ENCODE data around the gene CCDC88C.
"Not testable (repeated sequence)": the region's sequence is repeated elsewhere in the genome, so short reads cannot be mapped to it uniquely, and the experiment has no call there.

The CCDC88C gene, protein sequence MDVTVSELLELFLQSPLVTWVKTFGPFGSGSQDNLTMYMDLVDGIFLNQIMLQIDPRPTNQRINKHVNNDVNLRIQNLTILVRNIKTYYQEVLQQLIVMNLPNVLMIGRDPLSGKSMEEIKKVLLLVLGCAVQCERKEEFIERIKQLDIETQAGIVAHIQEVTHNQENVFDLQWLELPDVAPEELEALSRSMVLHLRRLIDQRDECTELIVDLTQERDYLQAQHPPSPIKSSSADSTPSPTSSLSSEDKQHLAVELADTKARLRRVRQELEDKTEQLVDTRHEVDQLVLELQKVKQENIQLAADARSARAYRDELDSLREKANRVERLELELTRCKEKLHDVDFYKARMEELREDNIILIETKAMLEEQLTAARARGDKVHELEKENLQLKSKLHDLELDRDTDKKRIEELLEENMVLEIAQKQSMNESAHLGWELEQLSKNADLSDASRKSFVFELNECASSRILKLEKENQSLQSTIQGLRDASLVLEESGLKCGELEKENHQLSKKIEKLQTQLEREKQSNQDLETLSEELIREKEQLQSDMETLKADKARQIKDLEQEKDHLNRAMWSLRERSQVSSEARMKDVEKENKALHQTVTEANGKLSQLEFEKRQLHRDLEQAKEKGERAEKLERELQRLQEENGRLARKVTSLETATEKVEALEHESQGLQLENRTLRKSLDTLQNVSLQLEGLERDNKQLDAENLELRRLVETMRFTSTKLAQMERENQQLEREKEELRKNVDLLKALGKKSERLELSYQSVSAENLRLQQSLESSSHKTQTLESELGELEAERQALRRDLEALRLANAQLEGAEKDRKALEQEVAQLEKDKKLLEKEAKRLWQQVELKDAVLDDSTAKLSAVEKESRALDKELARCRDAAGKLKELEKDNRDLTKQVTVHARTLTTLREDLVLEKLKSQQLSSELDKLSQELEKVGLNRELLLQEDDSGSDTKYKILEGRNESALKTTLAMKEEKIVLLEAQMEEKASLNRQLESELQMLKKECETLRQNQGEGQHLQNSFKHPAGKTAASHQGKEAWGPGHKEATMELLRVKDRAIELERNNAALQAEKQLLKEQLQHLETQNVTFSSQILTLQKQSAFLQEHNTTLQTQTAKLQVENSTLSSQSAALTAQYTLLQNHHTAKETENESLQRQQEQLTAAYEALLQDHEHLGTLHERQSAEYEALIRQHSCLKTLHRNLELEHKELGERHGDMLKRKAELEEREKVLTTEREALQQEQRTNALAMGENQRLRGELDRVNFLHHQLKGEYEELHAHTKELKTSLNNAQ (N-terminal part only)

DNA sequence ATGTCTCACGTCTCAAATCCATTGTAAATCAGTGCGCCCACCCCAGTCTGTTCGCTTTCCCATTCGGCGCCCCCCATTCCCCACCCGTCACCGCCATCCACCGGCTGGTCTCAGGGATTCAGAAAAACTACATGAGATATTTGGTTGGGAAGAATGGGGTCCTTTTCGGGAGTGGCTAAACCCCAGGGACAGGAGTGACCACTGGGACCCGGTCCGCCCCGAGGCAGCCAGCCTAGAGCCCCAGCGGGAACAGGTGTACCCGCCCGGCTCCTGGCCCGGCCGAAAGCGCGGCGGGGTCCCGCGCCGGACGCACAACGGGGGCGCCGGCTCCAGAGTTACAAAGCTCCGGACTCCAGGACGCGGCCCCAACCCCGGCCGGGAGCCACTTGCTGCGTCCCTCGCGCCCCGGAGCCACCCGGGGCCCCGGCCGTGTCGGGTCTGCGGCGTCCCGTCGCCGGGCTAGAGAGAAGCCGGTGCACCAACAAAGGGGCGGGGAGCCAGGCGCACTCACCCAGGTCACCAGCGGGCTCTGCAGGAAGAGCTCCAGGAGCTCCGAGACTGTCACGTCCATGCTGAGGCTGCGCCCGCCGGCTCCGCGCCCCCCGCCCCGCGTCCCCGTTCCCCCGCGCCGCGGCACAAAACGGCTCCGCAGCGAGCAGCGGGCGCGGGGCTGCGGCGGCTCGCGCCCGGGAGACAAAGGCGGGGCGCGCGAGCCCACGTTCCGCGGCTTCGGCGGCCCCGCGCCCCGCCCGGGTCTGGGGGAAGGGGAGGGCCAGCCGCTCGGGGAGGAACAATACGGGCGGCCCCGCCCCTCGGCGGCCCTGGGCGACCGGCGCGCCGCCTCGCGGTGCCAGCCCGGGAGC lies at the start of gene CCDC88C:
Gene CCDC88C, minus strand, starts transcription at position 701 of the 863 bp plus-strand sequence. Its CDS starts 130 bp downstream, at position 571.
- no peak for DNase-seq (ENCODE audit: low read depth, low spot score)

DNA sequence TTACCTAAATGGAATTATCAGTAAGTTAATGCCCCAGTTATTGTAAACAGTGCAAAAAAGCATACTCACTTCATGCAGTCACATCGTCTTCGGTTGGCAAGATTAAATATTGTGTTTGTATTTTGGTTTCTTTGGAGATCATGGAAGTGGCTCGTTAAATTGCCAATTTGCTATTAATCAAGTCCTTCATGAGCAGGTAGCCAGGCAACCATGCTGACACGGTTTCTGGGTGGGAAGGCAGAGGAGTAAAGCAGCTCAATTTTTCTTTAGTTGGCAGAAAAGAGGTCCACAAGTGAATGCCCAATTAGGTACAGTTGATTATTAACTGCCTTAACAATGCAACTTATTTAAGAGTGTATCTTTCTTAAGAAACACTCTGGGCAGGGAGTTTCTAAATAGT lies 48.6 kb upstream of the CCDC88C start:
- DNase-seq (ENCODE audit: low read depth, low spot score): no peak

DNA sequence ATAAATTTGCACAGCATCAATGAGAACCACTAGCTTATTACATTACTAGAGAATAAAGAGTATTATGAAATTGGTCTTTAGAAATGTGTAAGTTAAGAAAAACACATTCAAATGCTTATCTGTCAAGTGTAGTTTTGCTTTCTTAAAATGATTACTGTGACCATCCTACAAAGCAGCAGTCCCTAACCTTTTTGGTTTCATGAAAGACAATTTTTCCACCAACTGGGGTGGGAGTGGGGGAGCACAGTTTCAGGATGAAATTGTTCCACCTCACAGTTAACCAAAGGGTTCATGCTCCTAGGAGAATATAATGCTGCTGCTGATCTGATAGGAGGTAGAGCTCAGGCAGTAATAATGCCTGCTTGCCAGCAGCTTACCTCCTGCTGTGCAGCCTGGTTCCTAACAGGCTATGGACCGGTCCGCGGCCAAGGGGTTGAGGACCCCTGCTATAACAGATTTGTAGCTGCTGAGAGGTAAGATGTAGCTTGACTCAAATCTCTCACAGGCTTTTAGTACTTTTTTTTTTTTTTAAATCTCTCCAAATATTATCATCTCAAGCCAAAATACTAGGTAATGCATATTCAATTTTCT lies 47.1 kb upstream of the CCDC88C start:
- no peak for DNase-seq (ENCODE audit: low read depth, low spot score)

DNA sequence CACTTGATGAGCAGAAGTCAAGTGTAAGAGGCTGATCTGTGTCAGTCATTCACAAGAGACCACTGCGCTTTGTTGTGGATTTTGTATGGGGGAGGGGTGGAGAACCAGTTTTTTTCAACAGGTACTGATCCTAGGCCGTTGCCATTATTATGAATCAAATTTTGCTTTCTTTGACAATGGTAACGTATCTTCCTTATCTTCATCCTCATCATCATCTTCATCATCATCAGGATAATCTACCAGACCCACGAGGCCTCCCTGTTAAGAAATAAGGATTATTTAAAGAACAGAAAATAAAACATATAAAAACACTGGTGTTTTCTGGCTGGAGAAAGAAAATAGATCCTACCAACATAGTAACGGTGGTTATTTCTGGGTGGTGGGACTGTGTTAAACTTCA lies 41.0 kb upstream of the CCDC88C start:
- no peak for DNase-seq (ENCODE audit: low read depth, low spot score)

DNA sequence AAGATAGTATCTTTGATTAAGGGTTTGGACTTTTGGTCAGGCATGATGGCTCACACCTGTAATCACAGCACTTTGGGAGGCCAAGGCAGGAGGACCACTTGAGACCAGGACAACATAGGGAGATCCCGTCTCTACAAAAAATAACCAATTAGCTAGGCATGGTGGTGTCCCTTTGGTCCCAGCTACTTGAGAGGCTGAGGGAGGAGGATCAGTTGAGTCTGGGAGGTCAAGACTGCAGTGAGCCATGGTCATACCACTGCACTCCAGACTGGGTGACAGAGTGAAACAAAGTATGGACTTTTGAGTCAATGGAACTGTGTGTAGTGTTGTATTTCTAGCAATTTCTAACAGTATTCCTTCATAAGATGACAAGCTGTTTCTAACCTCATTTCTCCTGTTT lies 38.7 kb upstream of the CCDC88C start:
- DNase-seq (ENCODE audit: low read depth, low spot score): no peak

DNA sequence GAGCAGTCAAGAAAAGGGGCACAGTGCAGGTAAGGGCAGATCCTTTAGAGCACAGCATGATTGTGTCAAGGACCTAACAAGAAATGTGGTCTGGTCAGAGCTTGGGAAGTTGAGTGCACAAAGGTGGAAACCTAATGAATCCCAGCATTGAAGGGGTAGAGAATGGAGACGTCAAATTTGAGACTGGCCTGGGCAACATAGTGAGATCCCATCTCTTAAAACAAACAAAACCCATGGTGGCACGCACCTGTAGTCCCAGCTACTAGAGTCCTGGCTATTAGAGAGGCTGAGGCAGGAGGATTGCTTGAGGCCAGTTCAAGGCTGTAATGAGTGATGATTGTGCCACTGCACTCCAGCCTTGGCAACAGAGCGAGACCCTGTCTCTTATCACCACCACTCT lies 37.0 kb upstream of the CCDC88C start:
- DNase-seq (ENCODE audit: low read depth, low spot score): no peak

DNA sequence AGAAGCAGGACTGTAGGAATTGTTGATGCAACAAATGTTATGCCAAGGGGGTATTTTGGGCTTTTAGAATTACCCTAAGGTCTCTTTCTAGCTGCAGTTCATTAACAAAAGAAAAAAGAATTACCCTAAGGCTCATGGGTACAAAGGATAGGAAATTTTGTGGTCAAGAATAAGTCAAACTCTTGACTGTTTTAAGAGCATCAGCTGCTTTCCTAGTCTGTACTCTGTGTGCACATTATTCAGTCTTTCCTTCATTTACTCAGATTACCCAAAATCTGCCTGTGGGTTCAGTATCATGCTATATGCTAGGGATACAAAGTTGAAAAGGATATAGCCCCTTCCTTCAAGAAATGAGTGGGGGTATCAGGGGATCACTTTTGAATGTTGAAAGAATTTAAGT lies 36.5 kb upstream of the CCDC88C start:
- DNase-seq (ENCODE audit: low read depth, low spot score): no peak

DNA sequence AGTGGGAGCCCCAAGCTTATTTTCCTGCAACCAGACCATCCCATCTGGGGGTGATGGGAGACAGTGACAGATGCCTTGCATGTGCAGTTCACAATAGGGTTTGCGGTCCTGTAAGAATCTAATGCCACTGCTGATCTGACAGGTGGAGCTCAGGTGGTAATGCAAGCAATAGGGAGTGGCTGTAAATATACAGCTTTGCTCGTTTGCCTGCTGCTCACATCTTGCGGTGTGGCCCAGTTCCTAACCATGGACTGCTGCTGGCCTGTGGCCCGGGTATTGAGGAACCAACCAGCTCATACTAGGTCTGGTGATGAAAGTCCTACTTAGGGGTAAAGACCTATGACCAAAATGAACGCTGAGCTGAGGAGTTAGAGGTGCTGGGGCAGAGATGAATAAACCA lies 36.1 kb upstream of the CCDC88C start:
- no peak for DNase-seq (ENCODE audit: low read depth, low spot score)

DNA sequence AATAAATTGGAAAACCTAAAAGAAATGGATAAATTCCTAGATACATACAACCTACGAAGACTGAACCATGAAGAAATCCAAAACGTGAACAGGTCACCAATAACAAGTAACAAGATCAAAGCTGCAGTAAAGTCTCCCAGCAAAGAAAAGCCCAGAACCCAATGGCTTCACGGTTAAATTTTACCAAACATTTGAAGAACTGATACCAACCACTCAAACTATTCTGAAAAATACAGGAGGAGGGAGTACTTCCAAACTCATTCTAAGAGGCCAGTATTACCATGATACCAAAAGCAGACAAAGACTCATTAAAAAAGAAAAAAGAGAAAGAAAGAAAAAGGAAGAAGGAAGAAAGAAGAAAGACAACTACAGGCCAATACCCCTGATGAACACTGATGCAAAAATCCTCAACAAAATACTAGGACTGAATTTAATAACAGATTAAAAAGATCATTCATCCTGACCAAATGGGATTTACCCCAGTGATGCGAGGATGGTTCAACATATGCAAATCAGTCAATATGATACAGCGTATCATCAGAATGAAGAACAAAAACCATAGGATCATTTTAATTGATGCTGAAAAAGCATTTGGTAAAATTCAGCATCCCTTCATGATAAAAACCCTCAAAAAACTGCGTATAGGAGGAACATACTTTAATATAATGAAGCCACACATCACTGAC lies 26.9 kb upstream of the CCDC88C start:
- DNase-seq (ENCODE audit: low read depth, low spot score): no peak

DNA sequence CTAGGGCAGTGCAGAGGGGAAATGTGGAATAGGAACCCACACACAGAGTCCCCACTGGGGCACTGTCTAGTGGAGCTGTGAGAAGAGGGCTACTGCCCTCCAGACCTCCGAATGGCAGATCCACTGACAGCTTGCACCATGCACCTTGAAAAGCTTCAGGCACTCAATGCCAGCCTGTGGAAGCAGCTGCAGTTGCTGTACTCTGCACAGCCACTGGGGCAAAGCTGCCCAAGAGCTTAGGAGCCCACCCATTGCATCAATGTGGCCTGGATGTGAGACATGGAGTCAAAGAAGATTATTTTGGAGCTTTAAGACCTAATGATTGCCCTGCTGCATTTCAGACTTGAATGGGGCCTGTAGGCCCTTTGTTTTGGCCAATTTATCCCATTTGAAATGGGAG lies 21.7 kb upstream of the CCDC88C start:
- no peak for DNase-seq (ENCODE audit: low read depth, low spot score)

DNA sequence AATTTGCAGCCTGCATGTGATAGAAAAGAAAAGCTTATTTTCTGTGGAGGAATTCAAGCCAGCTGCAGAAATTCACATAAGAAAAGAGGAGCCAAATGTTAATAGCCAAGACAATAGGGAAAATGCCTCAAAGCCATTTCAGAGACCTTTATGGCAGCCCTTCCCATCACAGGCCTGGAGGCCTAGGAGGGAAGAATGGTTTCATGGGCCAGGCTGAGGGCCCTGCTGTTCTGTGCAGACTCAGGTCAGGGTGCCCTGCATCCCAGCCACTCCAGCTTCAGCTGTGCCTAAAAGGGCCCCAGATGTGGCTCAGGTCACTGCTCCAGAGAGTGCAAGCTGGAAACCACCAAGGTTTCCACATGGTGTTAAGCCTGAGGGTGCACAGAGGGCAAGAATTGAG lies 21.2 kb upstream of the CCDC88C start:
- DNase-seq (ENCODE audit: low read depth, low spot score): no peak

DNA sequence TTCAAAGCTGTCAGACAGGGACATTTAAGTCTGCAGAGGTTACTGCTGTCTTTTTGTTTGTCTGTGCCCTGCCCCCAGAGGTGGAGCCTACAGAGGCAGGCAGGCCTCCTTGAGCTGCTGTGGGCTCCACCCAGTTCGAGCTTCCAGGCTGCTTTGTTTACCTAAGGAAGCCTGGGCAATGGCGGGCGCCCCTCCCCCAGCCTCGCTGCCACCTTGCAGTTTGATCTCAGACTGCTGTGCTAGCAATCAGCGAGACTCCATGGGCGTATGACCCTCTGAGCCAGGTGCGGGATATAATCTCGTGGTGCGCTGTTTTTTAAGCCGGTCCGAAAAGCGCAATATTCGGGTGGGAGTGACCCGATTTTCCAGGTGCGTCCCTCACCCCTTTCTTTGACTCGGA lies 18.6 kb upstream of the CCDC88C start:
- not testable (repeated sequence) for DNase-seq (ENCODE audit: low read depth, low spot score)

DNA sequence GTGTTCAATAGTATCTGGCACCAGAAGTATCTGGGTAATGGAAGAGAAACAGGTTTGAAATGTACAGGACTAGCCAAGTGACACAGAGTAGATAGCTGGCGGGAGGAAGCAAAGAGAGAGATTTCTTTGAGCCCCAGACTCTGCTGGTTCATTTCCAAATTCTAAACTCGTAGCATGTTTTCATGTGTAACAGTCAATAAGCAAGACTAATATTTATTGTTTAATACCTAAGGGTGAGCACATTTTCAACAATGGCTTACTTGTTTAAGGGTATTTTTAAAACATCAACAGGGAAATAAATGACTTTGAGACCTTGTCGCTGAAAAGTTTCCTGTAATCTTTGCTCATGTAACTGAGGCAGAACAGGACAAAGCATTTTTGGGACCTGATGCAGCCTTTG lies 11.8 kb upstream of the CCDC88C start:
- no peak for DNase-seq (ENCODE audit: low read depth, low spot score)

DNA sequence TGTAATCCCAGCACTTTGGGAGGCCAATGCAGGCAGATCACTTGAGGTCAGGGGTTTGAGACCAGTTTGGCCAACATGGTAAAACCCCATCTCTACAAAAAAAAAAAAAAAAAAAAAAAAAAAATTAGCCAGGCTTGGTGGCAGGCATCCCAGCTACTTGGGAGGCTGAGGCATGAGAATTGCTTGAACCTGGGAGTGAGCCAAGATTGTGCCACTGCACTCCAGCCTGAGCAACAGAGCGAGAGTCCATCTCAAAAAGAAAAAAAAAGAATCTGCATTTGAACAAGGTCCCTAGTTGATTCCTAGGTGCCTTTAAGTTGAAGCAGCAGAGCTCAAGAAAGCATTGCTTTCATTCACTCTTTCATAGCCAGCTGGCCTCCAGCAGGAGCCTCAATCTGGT lies 11.3 kb upstream of the CCDC88C start:
- not testable (repeated sequence) for DNase-seq (ENCODE audit: low read depth, low spot score)

DNA sequence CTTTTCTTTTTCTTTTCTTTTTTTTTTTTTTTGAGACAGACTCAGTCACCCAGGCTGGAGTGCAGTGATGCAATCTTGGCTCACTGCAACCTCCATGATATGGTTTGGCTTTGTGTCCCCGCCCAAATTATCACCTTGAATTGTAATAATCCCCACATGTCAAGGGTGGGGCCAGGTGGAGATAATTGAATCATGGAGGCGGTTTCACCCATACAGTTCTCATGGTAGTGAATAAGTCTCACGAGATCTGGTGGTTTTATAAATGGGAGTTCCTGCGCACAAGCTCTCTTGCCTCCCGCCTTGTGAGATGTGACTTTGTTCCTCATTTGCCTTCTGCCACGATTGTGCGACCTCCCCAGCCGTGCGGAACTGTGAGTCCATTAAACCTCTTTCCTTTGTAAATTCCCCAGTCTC lies 7.9 kb upstream of the CCDC88C start:
- DNase-seq (ENCODE audit: low read depth, low spot score): not testable (repeated sequence)

DNA sequence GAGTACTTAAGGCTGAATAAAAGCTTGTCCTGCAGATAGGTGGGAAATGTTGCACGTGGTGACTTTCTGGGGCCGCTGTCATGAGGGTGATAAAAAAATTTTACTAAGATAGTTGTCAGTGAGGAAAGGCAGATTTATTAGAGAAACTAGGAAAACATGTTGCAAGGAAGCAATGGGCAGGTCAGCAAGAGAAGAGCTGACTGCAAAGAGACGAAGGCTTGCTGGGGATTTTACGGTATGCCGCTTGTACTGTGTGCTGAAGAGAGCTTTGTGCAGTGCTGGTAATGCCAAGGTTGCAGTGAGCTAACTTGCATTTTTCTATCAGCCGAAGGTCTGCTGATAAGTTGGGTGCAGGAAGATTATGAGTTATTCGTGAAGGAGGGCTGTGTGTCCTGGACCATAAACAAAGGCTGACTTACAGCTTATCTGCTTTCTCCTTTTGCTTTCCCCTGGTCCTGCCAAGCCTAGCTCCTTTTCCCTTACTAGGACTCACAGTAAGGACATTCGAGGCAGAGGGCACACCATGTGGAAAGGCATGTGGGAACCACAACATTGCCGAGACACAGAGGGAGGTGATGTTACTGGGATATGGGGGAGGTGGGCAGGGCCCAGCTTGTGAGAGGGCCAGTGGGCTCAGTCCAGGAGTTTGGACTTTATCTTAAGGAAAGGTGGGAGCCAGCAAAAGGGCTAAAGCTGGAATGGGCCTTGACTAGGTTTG lies 7.4 kb upstream of the CCDC88C start:
- DNase-seq (ENCODE audit: low read depth, low spot score): no peak

DNA sequence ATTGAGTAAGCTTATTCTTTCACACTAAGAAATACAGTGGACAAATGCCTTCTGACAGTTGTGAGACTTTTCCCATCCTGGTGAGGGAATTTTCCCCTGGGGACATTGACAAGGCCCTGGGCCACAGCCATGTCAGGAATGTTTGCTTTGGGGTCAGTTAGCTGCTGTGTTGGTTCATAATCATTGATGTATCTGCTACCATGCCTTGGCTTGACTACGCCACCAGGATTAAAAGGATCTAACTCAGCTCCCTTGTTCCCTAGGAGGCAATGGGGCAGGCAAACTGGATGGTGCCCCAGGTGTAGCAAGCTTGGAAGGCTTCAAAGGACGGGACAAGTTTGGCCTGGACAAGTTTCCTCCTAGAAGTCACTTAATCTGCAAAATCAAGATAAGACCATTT lies 3.1 kb upstream of the CCDC88C start:
- DNase-seq (ENCODE audit: low read depth, low spot score): no peak

DNA sequence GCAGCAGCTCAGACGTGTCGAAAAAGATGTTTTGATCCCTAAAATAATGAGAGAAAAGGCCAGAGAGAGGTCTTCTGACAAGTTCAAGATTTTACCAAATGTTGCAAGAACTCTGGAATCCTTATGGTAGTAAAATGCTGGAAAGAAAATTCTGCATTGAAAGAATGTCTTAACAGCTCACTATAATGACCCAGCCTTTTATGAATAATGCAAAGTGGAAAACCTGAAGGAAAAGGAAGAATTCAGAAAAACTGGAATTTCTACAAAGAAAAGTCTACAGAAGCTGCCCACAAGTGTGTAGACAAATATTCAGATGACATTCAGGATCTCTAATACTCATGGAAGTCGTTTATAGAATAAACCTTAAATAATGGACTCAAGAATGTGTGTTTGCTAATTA lies 1.8 kb upstream of the CCDC88C start:
- DNase-seq (ENCODE audit: low read depth, low spot score): no peak

DNA sequence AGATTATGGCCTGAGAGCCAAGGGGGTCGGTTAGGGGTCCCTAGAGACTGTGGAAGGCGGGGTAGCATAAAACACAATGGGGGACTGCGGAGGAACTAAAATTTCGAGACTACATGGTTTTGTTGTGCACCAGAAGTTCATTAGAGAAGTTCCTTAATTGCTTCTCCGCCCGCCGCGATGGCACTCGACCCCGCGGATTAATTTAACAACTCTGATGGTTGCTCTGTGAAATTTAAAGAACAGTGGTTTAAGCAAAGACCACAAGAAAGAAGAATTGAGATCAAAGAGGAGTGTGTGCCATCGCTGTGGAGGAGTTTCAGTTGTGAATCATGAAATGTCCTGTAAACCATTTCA lies 1.4 kb upstream of the CCDC88C start:
- DNase-seq (ENCODE audit: low read depth, low spot score): no peak

Data from activated CD4-positive, CD25-positive, alpha-beta regulatory T cell treated with anti-CD3 and anti-CD28 coated beads, Interleukin-2, amount 50 U/mL, for 16 hours (primary cell).